GM19193 (cell line): ENCODE data around the gene FXYD1.

Source experiments
- POLR2A ChIP-seq: IDR thresholded peaks from 4 replicates; pipeline ENCODE4 v1.6.1; 2011; ENCODE audit not compliant: insufficient read depth, insufficient read length; ENCODE audit errors: extremely low read depth

The FXYD1 gene

DNA sequence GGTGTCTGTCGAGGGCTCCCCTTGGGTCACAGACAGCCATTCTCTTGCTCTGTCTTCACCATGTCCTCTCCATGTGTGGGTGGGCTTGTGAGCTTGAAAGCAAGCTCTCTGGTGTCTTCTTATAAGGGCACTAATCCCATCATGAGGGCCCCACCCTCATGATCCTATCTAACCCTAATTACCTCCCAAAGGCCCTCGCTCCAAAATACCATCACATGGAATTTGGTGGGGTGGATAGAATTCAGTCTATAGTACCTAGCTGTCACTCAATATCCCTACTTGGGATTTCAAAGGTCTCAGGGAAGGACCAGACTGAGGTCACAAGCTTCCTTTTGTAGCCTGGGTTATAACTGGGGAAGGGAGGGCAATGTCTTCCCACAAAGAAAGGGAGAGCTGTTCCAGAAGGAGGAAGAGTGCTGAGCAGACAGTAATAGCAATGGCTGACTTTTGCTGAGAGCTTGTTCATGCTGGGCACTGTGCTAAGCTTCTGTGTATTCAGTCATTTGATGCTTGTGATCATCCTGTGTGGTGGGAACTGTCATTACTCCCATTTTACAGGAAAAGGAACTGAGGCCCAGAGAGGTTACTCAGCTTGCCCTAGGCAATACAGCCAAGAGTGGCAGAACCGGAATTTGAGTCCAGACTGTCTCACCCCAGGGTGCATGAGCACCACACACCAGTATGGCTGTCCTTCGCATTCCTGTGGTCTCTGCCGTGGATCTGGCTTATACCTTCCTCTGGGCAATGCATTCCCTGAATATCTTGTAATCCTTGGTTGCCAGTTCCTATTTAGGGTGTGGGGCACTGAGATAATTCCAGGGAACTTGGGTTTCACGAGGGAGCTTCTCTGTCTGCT, 24.1 kb downstream of the FXYD1 start:
- TF ChIP-seq POLR2A, result no peak

DNA sequence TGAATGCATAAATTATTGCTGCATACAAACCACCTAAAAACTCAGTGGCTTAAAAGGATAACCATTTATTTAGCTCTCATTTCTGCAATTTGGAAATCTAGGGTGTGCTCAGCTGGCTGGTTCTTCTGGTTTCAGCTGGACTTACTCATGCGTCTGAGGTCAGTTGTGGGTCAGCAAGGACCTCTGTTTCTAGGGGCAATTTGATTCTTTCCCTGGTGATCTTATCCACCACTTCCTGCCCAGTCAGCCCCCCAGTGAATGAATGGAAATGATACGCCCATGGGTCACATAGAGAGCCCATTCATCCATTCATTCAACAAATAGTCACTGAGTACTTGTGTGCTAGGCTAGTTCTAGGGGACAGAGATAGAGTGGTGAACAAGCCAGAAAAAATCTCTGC, 25.8 kb downstream of the FXYD1 start:
- TF ChIP-seq POLR2A, result no peak

DNA sequence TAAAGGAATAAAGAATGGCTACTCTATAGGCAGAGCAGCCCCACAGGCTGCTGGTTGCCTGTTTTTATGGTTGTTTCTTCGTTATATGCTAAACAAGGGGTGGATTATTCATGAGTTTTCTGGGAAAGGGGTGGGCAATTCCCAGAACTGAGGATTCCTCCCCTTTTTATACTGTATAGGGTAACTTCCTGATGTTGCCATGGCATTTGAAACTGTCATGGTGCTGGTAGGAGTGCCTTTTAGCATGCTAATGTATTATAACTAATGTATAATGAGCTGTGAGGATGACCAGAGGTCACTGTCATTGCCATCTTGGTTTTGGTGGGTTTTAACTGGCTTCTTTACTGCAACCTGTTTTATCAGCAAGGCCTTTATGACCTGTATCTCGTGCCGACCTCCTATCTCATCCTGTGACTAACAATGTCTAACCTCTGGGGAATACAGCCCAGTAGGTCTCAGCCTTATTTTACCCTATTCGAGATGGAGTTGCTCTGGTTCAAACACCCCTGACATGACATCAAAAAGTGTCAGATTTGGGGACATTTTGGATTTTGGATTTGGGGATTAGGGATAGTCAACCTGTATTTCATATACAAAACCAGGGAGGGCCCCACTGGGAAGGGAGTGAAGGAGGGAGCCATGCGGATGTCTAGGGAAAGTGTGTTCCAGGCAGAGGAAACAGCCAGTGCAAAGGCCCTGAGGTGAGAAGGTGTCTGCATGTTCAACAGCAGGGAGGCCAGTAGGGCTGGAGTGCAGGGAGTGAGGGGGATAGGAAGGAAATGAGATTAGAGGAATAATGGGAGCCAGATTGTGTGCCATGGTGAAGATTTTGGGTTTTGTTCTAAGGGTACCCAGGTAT, 26.8 kb downstream of the FXYD1 start:
- TF ChIP-seq POLR2A, result no peak

DNA sequence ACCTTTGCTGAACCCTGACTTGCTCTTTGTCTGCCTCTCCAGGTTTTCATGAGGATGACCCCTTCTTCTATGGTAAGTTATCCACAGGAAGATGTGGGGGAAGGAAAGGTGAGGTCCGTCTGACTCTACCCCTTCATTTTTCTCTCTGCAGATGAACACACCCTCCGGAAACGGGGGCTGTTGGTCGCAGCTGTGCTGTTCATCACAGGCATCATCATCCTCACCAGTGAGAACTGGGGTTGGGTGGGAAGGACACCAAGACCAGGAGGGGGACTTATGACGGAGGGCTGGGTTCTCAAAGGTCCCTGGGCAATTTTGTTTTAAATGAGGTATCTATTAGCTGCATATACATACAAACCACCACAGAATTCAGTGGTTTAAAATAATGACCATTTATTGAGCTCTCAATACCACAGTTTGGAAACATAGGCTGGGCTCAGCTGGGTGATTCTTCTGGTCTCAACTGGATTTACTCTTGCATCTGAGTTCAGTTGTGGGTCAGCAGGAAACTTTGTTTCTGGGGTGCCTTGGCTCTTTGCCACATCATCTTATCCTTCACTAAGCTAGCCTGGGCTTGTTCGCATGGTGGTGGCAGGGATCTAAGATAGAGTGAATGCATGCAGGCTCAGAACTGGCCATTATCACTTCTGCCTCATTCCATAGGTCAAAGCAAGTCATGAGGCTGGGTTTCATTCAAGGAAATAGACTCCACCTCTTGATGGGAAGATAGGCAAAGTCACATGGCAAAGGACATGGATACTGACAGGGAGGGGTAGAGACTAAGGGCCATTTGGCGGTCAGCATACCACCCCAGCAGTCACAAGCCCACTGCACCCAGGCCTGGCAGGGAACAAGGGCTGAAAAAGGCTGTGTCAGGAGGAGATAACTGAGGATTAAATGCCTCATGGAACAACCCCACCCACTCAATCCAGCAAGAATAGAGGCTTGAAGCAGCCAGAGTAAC, 27.8 kb downstream of the FXYD1 start:
- TF ChIP-seq POLR2A, result no peak

DNA sequence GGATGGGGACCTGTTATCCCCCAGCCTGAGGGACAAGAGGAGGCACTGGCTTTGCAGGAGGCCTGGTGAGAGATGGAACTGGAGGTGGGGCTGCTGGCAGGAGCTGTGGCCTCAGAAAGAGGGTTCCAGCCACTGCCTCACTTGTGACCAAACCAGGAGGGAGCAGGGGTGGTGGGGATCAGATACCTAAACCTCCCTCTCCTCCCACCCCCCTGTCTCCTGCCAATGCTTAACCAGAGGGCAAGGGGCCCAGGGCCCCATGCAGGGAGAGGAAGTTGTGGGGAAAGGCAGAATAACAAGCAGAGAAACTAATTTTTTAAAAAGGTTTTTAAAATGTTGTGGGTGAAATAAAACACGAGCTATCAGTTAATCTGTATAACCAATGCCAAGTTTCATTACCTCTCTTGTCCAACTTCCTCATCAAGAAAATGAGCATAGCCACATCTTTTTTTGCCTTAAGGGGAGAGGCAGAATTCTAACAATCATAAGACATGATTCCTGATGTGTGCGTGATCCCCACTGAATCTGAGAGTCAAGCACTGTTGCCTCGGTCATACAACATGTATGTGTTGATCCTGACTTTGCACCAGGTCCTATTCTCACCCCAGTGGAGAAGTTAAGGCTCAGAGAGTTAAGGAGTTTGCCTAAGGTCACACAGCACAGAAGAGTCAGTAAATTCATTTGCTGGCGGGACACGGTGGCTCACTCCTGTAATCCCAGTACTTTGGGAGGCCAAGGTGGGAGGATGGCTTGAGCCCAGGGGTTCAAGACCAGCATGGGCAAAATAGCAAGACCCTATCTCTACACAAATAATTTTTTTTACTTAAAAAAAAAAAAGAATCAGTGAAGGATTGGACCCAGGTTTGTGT, 28.9 kb downstream of the FXYD1 start:
- no peak for TF ChIP-seq POLR2A

DNA sequence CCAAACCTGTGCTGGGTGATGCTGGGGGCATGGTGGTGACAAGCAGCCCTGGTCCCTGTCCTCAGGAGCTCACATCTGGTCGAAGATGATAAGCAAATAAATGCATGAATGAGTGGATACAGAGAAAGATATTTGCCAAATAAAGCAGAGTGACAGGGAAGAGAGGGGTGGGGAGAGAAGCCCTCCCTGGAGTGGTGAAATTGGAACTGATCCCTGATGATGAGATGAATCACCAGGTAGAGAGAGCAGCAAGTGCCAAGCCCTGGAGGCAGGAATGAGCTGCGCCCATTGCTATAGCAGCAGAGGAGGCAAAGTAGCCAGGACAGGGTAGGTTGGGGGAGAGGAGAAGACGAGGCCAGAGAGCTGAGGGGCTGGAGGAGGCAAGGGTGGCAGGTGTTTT, 29.6 kb downstream of the FXYD1 start:
- no peak for TF ChIP-seq POLR2A

DNA sequence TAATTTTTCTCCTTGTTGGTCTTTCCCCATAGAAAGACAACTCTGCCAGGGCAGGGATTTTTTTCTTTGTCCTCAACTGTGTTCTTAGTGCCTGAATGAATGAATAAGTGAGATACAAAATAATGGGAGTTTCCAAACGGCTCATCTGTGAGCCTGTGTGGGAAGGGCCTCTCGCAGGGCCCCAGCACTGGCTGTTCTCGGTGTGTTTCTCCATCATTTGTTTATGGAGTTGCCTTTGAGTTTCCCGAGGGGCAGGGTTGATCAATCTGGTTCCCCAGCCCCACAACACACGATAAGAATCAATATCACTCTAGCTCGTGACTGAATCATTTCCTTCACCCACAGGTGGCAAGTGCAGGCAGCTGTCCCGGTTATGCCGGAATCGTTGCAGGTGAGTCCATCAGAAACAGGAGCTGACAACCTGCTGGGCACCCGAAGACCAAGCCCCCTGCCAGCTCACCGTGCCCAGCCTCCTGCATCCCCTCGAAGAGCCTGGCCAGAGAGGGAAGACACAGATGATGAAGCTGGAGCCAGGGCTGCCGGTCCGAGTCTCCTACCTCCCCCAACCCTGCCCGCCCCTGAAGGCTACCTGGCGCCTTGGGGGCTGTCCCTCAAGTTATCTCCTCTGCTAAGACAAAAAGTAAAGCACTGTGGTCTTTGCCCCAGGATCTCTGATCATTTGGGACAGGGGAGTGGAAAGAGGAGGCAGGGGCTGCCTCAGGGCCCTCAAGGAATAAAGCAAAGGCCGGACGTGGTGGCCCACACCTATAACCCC, 30.8 kb downstream of the FXYD1 start:
- no peak for TF ChIP-seq POLR2A

DNA sequence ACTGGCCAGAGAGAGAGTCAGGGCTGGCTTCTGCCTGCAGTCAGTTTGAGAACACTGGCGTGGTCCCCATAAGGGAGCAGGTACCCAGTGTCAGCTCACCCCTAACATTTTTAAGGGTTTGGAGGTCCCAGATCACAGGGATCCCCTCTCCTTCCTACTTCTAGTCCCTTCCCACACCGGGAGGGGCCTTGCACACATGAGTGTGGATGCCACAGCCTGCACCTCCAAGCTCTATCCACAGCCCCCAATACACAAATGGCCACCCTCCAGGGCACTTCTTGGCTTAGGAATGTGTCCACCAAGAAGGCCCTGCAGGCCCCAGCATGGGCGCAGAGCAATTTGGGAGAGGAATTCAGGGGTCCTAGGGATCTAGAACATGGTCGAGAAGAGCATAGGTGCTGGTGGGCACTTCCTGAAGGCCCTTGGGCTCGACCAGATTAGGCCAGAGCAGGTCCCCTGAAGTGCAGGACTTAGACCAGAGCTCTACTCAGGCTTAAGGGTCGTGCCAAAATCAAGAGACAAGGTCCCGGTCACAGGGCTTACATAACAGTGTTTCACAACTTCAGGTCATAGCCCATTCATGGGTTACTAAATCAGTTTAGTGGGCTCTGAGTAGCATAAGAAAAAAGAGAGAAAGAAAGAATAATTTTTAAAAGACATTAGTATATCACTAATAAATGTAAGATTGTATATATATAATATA, 31.9 kb downstream of the FXYD1 start:
- no peak for TF ChIP-seq POLR2A

DNA sequence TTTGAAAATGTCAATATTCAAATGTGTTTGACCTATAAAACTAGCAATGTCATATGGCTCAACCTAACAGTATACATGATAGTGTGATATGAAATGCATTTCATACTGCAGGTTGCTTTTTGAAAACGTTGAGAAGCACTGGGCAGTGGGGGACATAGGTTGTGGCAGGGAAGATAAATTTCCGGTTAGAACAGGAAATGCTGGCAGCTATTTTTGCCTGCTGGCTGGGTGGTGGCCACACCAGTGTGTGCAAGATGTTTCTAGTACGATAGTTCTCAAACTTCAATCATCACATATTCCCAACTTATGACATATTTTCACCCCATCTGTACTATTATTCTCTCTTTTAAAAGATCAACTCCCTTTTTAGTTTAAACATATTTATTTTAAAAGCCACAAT, 33.1 kb downstream of the FXYD1 start:
- no peak for TF ChIP-seq POLR2A

DNA sequence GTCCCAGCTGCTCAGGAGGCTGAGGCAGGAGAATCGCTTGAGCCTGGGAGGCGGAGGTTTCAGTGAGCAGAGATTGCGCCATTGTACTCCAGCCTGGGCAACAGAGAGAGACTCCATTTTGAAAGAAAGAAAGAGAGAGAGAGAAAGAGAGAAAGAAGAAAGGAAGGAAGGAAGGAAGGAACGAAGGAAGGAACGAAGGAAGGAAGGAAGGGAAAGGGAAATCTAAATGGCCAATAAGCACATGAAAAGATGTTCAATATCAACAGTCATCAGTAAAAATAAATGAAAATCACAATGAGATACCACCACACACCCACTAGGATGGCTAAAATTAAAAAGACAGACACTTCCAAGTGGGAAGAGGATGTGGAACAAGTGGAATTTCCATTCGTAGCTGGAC, 35.6 kb downstream of the FXYD1 start:
- TF ChIP-seq POLR2A, result no peak

DNA sequence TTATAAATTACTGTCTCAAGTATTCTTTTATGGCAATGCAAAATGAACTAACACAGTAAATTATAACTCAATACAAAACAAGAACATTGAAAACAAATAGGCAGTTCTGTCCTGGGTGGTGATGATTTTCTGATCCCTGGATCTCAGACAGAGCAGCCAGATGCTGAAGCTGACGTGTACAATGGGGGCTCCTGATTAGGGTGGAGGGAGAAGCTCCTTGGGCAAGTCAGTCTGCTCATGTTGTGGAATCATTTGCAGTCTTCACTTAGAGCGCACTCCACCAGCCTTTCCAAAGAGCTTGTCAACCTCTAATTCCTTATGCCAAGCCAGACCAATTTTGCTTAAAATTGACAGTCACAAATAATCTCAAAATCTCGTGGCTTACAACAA, 37.6 kb downstream of the FXYD1 start:
- TF ChIP-seq POLR2A, result no peak

DNA sequence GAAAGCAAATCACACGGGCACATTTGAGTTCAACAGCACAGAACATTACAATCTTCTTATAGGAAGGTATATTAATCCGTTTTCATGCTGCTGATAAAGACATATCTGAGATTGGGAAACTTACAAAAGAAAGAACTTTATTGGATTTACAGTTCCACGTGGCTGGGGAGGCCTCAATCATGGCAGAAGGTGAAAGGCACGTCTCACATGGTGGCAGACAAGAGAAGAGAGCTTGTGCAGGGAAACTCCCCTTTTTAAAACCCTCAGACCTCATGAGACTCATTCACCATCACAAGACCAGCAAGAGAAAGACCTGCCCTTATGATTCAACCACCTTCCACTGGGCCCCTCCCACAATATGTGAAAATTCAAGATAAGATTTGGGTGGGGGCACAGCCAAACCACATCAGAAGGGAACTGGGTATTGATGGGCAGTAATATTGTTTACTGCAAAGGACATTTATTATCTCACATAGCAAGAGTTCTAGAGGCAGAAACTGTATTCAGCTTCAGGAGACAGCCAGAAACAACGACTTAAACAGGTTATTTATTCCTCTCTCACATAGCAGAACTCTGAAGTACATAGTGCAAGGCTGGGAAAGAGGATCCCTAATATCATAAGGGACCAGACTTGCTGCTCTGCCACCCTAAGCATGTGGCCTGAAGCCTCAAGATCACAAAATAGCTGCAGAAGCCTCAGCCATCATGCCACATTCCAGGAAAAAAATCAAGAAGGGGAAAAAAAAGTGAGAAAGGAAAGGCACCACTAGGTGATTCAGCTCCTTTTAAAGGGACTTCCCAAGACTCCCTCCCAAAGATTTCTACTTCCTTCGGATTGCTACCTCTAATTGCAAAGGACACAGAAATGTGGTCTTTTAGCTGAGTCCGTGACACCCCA, 39.0 kb downstream of the FXYD1 start:
- TF ChIP-seq POLR2A, result no peak

DNA sequence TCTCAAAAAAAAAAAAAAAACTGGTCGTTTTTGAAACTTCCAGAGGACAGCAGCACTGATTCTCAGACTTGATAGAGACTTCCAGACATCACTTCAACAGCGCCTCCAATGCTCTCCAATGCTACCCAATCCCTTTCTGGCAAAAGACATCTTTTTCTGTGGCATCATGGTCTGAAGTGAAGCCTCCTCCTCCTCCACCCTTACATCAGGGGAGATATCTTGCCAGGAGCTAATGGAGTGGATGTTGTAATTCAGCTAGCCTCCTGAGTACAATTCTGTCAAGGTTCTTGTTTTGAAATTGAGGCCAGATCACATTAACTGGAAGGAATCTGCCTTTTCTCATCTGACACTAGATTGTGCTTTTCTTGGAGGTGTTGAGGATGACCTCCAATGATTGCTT, 40.1 kb downstream of the FXYD1 start:
- no peak for TF ChIP-seq POLR2A
